HG03066 (cell line): ENCODE measurements around the gene RHBDL2.
"Not testable (repeated sequence)": the region's sequence is repeated elsewhere in the genome, so short reads cannot be mapped to it uniquely, and the experiment has no call there.

ENCODE experiments used
- ATAC-seq: cut with Tn5 transposase; IDR thresholded peaks from one replicate; pipeline ENCODE4 v1.9.1; 2021; ENCODE audit warnings: low read depth; ENCODE audit not compliant: unreplicated experiment

Gene RHBDL2

DNA sequence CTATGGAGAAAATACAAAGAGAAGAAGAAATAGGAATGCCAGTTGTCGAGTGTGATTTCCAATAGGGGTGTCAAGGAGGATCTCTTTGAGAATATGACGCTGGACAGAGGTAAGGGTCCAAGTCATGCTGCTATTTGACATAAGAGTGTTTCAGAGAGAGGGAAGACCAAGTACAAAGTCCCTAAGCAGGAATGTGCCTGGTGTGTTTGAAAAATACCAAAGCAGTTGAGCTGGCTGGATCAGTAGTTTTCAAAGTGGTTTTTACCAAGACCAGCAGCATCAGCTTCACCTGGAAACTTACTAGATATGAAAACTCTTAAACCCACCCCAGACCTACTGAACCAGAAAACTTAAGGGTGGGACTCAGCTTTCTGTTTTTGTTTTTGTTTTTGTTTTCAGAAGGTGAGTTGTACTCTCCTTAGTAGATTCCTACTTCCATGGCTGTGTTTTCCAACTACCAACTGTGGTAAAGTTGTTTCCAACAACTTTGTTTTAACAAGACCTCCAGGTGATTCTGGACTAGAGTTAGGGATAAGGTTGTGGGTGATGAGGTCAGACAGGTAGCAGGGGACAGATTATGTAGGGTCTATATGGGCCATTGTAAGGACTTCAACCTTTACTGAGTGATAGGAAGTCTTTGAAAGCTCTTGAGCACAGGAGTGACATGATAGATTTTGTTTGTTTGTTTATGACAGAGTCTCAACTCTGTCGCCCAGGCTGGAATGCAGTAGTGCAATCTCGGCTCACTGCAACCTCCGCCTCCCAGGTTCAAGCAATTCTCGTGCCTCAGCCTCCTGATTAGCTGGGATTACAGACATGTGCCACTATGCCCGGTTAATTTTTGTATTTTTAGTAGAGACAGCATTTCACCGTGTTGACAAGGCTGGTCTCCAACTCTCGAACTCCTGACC is 53.0 kb downstream of the RHBDL2 start:
- no peak for ATAC-seq

DNA sequence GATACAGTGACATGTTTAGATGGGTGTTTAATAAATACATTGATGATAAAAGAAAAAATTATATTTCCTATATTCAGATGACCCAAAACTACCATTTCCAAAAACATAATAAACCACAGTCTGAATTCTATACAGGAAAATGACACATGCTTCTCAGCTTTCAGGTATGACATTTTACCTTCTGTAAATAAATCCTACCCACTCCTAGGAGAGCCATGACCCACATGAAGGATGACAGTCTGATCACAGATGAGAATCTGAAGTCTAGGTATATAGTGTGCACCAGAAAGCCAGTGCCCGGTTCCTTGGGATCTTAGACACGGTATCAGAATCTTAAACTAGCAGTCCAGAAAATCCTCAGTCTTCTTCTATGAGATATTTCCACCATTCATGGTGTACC is 56.5 kb downstream of the RHBDL2 start:
- no peak for ATAC-seq

DNA sequence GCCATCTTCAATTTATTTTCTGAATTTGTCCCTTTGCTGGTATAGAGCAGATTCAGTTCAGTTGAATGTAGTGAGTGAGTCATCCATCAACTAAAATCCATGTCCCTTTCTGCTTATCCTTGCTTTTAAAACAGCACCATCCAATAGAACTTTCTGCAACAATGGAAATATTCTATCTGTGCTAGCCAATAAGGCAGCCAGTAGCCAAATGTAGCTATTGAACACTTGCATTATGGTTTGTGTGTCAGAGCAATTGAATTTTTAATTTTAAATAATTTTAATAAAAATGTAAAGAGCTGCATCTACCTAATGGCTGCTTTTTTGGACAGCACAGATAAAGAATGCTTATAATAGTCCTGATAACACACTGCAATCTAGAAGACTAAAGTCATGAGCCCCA is 60.1 kb downstream of the RHBDL2 start, which contains the start of gene GJA9:
Gene GJA9, minus strand, starts transcription at position 101 of the 400 bp plus-strand sequence. CDS start 5,489 bp downstream, outside the sequence.
- ATAC-seq = no peak

DNA sequence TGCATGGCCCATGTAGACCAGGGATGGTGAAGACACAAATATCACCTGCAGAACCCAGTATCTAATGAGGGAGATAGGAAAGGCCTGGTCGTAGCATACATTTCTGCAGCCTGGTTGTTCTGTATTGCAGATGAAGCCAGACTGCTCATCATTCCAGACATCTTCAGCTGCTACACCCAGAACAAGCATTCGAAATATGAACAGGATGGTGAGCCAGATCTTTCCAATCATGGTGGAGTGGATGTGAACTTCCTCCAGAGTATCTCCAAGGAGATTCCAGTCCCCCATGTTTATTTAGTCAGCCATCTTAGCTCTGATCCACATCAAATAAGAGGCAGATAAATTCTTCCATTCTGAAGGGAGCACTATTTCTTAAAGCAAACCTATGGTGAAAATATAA is 65.8 kb downstream of the RHBDL2 start:
- no peak for ATAC-seq

DNA sequence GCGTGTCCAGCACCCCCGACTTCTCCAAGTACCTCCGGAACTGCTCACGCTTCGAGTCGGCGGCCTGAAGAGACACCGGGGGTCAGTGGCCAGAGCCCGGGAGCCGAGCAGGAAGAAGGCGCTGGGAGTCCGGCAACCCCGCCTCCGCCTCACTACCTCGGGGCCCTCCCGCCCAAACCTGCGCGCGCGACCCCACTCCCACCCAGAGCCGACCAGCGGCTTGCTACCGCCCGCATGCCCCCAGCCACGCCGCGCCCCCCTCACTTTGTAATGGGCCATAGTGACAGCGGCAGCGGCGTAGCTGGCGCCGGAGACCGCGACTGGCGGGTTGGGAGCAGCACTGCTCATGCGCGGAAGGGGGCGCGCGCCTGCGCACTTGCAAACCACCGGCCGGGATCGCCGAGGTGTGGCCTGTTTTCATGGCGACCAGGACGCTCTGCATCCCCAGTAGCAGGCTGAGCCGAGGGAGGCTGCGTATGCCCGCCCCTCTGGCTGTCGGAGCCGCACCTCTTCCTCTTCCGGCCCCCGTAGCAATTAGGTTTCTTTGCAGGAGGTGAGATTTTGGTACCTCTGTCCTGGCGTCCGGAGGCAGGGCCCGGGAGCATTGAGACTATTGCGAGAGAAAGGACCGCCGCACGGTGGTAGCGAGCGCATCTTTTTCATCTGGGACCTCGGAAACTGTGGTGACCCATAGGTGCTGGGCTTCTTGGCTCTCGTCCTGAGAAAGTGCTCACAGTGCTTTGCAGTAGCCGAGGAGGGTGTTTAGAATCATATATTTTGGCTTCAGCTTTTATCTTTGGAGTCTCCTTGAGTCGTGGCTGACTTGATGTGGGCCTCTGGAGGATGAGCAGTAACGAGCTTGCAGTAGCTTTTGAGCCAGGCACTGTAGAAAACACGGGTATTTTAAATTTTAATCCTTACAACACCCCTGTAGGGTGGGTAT is 68.3 kb downstream of the RHBDL2 start, which contains the start of gene MYCBP:
Gene MYCBP, minus strand, starts transcription at position 322 of the 943 bp plus-strand sequence. Its CDS starts 43 bp downstream, at position 279.
- peak; percentile 96 for ATAC-seq

DNA sequence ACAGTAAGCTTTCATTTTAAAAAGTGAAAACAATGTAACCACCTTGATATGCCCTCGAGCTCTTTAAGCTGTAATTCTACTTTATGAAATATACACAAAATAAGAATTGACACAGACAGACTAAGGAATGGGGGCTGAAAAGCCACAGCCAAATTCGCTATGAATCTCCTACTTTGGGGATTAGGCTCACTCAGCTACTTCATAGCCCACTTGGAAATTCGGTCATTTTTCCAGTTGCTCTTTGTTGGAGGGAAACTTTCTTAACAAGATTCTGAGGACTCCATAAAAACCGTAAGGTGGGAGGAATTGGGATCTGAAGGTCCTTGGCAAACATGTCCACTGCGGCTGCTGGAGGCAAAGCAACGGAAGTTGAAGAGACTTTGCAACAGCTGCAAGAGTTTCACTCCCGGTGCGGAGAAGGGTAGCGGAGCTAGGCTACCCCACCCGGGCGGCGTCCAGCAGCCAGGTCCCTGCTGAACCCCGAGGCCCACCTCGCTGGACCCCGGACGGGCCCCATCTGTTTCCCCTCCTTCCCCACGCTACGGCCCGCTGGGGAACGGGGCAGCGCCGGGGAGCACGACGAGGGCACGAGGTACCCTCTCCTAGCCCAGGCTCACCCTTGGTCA is 69.1 kb downstream of the RHBDL2 start:
- ATAC-seq = peak; percentile 21

DNA sequence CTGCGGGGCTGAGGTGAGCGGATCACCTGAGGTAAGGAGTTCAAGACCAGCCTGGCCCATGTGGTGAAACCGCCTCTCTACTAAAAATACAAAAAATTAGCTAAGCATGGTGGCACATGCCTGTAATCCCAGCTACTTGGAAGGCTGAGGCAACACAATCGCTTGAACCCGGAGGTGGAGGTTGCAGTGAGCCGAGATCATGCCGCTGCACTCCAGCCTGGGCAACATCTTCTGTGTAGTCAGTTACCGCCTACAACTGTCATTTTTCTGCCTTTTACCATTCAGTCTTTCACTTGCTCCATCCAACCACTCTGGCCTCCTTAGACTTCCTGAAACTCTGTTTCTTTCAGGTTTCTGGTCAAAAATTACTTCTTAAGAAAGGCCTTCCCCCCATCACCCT is 70.6 kb downstream of the RHBDL2 start:
- no peak for ATAC-seq

DNA sequence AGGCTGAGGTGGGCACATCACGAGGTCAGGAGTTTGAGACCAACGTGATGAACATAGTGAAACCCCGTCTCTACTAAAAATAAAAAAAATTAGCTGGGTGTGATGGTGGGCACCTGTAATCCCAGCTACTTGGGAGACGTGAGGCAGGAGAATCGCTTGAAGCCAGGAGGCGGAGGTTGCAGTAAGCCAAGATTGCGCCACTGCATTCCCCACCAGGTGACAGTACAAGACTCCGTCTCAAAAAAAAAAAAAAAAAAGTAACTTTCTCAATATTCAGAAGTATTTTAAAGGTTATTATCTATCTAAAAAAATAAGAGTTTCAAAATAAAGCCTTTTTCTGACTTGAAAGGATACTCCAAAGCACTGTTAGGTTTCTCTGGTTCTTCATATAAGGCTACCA is 74.4 kb downstream of the RHBDL2 start:
- no peak for ATAC-seq

DNA sequence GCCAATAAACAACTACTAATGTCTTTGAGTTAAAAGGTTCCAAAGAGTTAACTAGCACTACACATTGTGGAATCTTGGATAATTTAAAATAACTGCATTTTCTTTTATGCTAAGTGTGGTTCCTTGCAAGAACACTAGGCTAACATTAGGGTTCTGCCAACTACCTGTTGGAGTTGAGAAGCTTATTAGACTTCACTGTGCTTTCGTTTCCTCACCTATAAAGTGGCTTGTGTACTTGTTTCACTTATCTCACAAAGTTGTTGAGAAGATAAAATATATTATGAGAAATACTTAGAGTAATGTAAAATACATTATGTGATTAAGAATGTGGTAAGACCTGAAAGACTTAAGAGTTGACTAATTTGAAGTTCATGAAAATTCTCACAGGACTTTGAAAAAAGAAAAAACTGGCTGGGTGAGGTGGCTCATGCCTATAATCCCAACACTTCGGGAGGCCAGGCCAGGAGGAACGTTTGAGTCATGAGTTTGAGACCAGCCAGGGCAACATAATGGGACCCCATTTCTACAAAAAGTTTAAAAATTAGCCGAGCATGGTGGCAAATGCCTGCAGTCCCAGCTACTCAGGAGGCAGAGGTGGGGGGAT is 76.4 kb downstream of the RHBDL2 start:
- ATAC-seq = no peak

DNA sequence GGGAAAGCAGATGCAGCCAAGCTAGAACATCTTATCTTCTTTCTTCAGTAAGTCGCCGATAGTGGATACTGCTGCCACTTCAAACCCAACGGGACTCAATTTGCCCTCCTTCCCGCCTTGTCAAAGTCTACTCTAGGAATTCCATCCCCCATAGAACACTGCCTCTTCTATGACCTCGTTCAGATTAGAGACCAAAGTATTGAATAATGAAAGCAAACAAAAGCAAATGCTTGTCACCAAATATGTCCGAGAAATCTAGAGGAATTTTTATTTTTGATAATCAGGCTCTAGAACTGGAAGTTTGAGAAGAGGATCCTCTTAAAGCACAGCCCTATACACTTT is 81.2 kb downstream of the RHBDL2 start:
- no peak for ATAC-seq

DNA sequence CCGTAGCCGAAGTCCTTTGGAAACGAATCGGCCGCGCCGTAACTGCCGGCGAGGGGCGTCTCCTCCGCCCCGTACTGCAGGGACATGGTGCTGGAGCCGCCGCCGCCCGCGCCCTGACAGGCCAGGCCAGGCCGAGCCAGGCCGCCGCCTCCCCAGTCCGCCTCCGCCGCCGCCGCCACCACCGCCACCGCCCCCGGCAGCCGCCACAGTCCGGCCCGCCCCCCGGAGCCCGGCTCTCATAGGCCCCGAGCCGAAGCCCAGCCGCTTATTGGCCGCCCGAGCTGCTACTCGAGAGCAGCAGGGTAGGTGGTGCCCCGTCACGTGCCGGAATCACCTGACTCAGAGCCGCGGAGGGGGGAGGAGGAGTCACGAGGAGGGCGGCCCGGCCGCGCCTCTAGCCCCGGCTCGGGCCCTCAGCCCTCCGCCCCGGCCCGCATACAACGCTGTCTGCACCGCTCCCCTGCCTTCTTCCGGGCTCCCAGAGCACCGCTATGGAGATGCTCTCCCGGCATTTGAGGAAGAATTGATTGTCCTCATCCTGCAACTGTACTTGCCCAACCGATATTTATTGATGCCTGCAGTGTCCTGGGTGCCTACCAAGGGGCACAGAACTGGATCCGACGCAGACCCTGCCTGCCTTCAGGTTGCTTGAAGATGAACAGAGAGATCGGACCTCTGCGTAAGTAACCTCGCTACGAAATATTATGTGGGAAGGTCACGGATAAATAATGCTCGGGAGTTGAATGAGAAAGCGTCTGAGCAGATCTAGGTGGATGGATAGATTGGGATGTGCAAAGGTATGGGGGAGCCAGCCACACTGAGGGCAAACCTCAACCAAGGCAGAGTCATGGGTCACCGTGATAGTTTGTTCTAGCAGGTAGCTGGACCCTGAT is 81.8 kb downstream of the RHBDL2 start, which contains the start of gene RRAGC:
Gene RRAGC, minus strand, starts transcription at position 212 of the 893 bp plus-strand sequence. Its CDS starts 126 bp downstream, at position 86.
- peak; percentile 90 for ATAC-seq

DNA sequence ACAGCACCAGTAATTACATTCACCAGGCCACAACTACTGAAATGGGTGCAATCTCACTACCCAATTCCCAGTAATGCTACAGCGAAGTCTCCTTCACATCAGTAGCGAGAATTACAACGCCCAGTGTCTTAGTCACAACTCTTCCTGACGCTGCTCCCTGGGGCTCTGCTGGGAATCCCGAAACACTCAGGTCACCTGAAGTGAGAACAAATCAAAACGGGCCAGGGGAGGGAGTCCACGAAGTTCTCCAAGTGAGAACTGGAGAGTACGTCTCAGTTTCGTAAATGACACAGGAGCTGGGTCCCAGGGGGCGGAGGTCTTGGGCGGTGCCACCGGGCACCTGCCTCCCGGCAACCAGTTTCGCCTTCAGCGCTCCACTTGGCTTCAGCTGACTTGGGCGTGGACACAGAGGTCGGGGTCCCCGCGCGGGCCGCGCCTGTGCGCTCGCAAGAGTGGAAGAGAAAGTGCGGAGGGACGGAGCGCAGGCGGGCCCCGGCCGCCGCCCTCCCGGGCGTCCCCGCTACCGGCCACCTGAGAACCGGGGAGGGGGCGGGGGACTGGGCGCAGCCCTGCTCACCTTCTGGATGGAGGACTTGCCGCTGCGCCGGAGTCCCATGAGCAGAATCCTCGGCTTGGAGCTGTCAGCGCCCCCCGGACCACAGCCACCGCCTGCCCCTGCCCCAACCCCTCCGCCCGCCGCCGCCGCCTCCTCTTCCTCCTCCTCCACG is 82.6 kb downstream of the RHBDL2 start:
- ATAC-seq = peak; percentile 21

DNA sequence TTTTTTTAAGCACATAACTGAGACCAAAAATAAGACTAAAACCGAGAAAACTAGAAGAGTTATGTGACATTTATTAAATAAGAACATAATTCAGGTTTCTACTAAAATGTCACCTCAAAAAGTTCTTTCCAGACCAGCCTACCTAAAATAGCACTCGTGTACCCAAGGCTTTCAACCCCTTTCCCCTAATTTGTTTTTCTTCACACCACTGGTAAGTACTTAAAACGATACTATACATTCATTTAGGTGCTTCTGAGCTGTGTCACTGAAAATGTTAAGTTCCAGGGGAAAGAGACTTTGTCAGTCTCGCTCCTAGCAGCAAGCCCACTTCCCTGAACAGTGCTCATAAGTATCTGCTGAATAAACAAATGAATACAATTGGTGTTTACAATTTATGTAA is 88.8 kb downstream of the RHBDL2 start:
- no peak for ATAC-seq

DNA sequence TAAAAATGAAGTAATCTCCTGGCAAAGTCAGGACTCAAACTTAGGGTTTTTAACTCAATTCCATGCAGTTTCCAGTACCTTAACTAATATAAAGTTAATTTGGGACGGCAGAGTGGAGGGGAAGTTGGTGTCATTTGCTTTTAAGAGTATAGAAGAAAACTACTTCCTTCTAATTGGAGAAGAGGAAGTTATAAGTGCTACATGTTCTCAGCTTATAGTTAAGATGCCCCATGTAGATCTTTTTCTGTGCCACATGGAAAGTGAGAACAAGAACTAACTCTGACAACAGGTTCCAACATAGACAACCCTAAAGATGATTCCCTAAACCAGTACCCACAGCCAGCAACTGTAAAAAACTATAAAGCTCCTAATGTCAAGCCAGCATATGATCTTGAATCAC is 93.6 kb downstream of the RHBDL2 start:
- no peak for ATAC-seq

DNA sequence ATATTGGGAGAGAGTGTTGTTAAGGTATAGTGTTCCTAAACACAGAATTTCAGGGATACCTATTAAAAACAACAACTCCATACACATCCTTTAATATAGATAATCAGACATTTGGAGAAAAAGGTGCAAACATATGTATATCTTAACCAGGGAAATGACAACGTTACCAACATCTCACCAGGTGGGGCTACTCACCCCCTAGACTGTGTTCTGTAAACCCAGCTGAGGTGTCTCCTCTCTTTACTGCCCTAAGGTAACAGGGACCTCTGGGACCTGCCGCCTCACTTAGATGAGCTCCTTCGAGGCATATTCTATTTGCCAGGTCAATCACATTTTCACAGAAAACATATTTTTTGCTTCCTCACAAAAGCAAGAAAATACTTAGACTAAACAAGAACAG is 95.4 kb downstream of the RHBDL2 start:
- no peak for ATAC-seq

DNA sequence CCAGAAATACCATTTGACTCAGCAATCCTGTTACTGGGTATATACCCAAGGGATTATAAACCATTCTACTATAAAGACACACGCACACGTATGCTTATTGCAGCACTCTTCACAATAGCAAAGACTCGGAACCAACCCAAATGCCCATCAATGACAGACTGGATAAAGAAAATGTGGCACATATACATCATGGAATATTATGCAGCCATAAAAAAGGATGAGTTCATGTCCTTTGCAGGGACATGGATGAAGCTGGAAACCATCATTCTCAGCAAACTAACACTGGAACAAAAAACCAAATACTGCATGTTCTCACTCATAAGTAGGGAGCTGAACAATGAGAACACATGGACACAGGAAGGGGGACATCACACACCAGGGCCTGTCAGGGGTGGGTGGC is 96.5 kb downstream of the RHBDL2 start:
- ATAC-seq = not testable (repeated sequence)

DNA sequence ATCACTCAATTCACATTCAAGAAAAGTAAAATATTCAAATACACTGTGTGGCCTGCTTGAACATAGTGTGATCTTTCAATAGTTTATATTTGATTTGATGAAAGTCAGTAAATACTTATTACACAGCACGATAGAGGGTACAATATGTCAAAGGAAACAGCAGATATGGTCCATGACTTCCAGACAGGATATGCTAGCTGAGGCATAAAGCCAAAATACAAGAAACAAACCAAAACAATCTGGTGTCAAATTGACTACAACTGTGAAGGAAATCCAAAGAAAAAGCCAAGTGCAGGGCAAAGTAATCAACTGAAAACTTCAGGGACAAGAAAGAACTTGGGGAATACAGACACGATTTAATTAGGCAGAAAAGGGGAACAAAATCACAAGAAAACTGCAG is 101.3 kb downstream of the RHBDL2 start:
- ATAC-seq = no peak

DNA sequence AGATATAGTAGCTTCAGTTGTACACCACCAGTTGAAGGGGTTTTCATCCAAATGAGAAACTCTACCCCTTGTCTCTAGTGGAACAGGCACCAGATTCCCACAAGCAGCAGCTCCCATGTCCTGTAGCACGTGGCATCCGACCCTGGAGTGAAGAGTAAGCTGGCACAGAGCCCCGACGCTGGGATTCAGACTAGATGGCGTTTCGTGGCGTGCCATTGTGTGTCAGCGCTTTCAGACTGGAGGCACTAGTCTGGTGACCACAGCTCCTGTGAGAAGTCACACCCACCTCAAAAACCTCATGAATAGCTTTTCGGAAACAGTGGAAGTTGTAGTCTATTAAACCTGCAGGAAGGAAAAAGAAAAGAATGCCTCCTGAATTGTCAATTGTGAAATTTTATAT is 102.3 kb downstream of the RHBDL2 start:
- ATAC-seq = no peak

DNA sequence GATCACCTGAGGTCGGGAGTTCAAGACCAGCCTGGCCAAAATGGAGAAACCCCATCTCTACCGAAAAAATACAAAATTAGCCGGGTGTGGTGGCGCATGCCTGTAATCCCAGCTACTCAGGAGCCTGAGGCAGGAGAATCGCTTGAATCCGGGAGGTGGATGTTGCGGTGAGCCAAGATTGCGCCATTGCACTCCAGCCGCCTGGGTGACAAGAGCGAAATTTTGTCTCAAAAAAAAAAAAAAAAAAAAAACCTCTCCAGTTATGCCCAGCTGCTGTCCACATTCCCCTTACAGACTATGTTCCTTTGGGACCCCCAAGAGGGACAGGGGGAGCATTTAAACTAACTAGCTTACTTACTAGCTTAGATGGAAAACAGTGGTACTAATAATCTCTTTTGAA is 105.3 kb downstream of the RHBDL2 start:
- not testable (repeated sequence) for ATAC-seq
